GM23338 (cell line): ENCODE measurements around the gene RAP1GAP. TPM values are rescaled to one million over a fixed set of nuclear protein-coding genes. Genes with fewer than 3 reads are reported as not detected.
A peak's percentile ranks its signal among the peaks of the same experiment; 100 is the strongest.

Source experiments
- ATAC-seq: fragments of 200-7000 bp; cut with Tn5 transposase; 3 replicates; pipeline ENCODE4 v1.9.1; 2020
- DNase-seq: peaks from one replicate; pipeline ENCODE4 v3.0.0-alpha.2; 2015; ENCODE audit warnings: low spot score
- H2AFZ ChIP-seq: fragments of 200-600 bp; sonication (generic); 2 replicates; pipeline ENCODE4 v1.8.0; 2016; ENCODE audit warnings: antibody characterized with exemption, mild to moderate bottlenecking, moderate library complexity
- H3F3A ChIP-seq: fragments of 200-600 bp; sonication (generic); replicated peaks from 2 replicates; pipeline ENCODE4 v1.8.0; 2017; ENCODE audit warnings: antibody characterized with exemption, mixed run types, low read depth
- H3K27ac ChIP-seq: fragments of 200-600 bp; sonication (generic); 2 replicates; pipeline ENCODE4 v1.6.1; 2016; ENCODE audit warnings: low read depth
- H3K27me3 ChIP-seq: fragments of 200-600 bp; sonication (generic); 2 replicates; pipeline ENCODE4 v1.8.0; 2016; ENCODE audit warnings: mild to moderate bottlenecking, mixed run types, moderate library complexity; ENCODE audit not compliant: insufficient read depth
- H3K36me3 ChIP-seq: fragments of 200-600 bp; sonication (generic); 2 replicates; pipeline ENCODE4 v1.8.0; 2016; ENCODE audit warnings: mild to moderate bottlenecking; ENCODE audit not compliant: insufficient read depth
- H3K4me1 ChIP-seq: fragments of 200-600 bp; sonication (generic); 2 replicates; pipeline ENCODE4 v1.8.0; 2016; ENCODE audit warnings: mild to moderate bottlenecking, moderate library complexity; ENCODE audit not compliant: insufficient read depth
- H3K4me2 ChIP-seq: fragments of 200-600 bp; sonication (generic); 2 replicates; pipeline ENCODE4 v1.7.1; 2017; ENCODE audit warnings: mixed run types
- H3K4me3 ChIP-seq: fragments of 200-600 bp; sonication (generic); 2 replicates; pipeline ENCODE4 v1.6.1; 2016; ENCODE audit warnings: mixed run types
- H3K79me2 ChIP-seq: fragments of 200-600 bp; sonication (generic); replicated peaks from 2 replicates; pipeline ENCODE4 v1.8.0; 2017; ENCODE audit warnings: mild to moderate bottlenecking; ENCODE audit not compliant: insufficient read depth
- H3K9me2 ChIP-seq: fragments of 200-600 bp; sonication (generic); 2 replicates; pipeline ENCODE4 v1.8.0; 2017; ENCODE audit not compliant: insufficient read depth
- H4K20me1 ChIP-seq: fragments of 200-600 bp; sonication (generic); replicated peaks from 2 replicates; pipeline ENCODE4 v1.8.0; 2017; ENCODE audit warnings: mild to moderate bottlenecking; ENCODE audit not compliant: insufficient read depth
- H3K27ac Mint-ChIP-seq: 2 replicates; pipeline ENCODE4 v1.8.0; 2020; ENCODE audit warnings: inconsistent platforms, mild to moderate bottlenecking, moderate library complexity, mixed read lengths
- H3K27me3 Mint-ChIP-seq: 3 replicates; pipeline ENCODE4 v1.8.0; 2022; ENCODE audit warnings: low read depth, mild to moderate bottlenecking, moderate library complexity, mixed read lengths, inconsistent platforms; ENCODE audit not compliant: insufficient read depth, poor library complexity
- H3K36me3 Mint-ChIP-seq: 3 replicates; pipeline ENCODE4 v1.8.0; 2021; ENCODE audit warnings: low read depth, mild to moderate bottlenecking, inconsistent platforms, moderate library complexity, mixed read lengths
- H3K4me1 Mint-ChIP-seq: 3 replicates; pipeline ENCODE4 v1.8.0; 2020; ENCODE audit warnings: mild to moderate bottlenecking, inconsistent platforms, mixed read lengths
- H3K4me3 Mint-ChIP-seq: 3 replicates; pipeline ENCODE4 v1.8.0; 2021; ENCODE audit warnings: moderate library complexity, mild to moderate bottlenecking, inconsistent platforms, mixed read lengths
- H3K9me3 Mint-ChIP-seq: 3 replicates; pipeline ENCODE4 v1.8.0; 2020; ENCODE audit warnings: moderate library complexity, mild to moderate bottlenecking, inconsistent platforms, mixed read lengths
- CREB1 ChIP-seq: fragments of 250-450 bp; sonication (Bioruptor Pico); IDR thresholded peaks from 2 replicates; pipeline ENCODE4 v1.5.0; 2020; ENCODE audit warnings: low read depth, mild to moderate bottlenecking, moderate library complexity
- CTCF ChIP-seq, 2 experiments: fragments of 200-600 bp in 1 of 2; sonication (generic) in 1 of 2; conservative IDR thresholded peaks; 2 replicates each; pipeline versions ENCODE4 v1.5.1 to v1.6.1; 2016 to 2017; ENCODE audit warnings: antibody characterized with exemption in 2 of 2, low read depth in 2 of 2, mild to moderate bottlenecking in 2 of 2, moderate library complexity in 1 of 2
- ETS1 ChIP-seq: IDR thresholded peaks from 2 replicates; pipeline ENCODE4 v1.6.1; 2016; ENCODE audit warnings: antibody characterized with exemption
- EZH2 ChIP-seq: fragments of 200-600 bp; sonication (generic); IDR thresholded peaks from one replicate; pipeline ENCODE4 v1.8.0; 2017; ENCODE audit warnings: antibody characterized with exemption, mild to moderate bottlenecking, low read depth; ENCODE audit not compliant: unreplicated experiment
- EZH2phosphoT487 ChIP-seq: fragments of 200-600 bp; sonication (generic); IDR thresholded peaks from one replicate; pipeline ENCODE4 v1.8.1; 2018; ENCODE audit warnings: antibody characterized with exemption; ENCODE audit not compliant: unreplicated experiment
- JUNB ChIP-seq: IDR thresholded peaks from one replicate; pipeline ENCODE4 v1.6.1; 2016; ENCODE audit warnings: antibody characterized with exemption; ENCODE audit not compliant: unreplicated experiment
- NANOG ChIP-seq: IDR thresholded peaks from 2 replicates; pipeline ENCODE4 v1.6.1; 2016; ENCODE audit warnings: antibody characterized with exemption, borderline replicate concordance
- POLR2AphosphoS5 ChIP-seq: IDR thresholded peaks from 2 replicates; pipeline ENCODE4 v1.6.1; 2016; ENCODE audit warnings: antibody characterized with exemption, low read depth
- REST ChIP-seq: IDR thresholded peaks from one replicate; pipeline ENCODE4 v1.6.1; 2018; ENCODE audit warnings: antibody characterized with exemption; ENCODE audit not compliant: unreplicated experiment
- STAT1 ChIP-seq: IDR thresholded peaks from one replicate; pipeline ENCODE4 v1.6.1; 2016; ENCODE audit warnings: antibody characterized with exemption; ENCODE audit not compliant: unreplicated experiment
- ZNF114 ChIP-seq: fragments of 250-450 bp; sonication (Bioruptor Pico); IDR thresholded peaks from 2 replicates; pipeline ENCODE4 v1.5.0; 2020; ENCODE audit warnings: mild to moderate bottlenecking, moderate library complexity
- ZNF331 ChIP-seq: fragments of 250-450 bp; sonication (Bioruptor Pico); IDR thresholded peaks from 2 replicates; pipeline ENCODE4 v1.5.0; 2020; ENCODE audit warnings: low read depth, mild to moderate bottlenecking, moderate library complexity
- ZNF462 ChIP-seq: fragments of 250-450 bp; sonication (Bioruptor Pico); IDR thresholded peaks from 2 replicates; pipeline ENCODE4 v1.5.0; 2020; ENCODE audit warnings: mild to moderate bottlenecking, moderate library complexity
- polyA plus RNA-seq: library from polyadenylated mRNA; unstranded; fragments of >200 nt; fragmentation: Nextera tagmentation; extraction: Ambion mirVana; gene quantifications from 2 replicates; pipeline ENCODE4 v1.2.1, GENCODE V29; 2016
- total RNA-seq: library from RNA; depleted of rRNA; stranded (reverse); fragments of >200 nt; shearing (Covaris generic); gene quantifications from 2 replicates; pipeline ENCODE4 v1.2.3, GENCODE V29; 2014

The RAP1GAP gene
- total and polyA plus RNA-seq, 2 experiments from 2014 or later = 4.3 to 6.6 TPM

DNA sequence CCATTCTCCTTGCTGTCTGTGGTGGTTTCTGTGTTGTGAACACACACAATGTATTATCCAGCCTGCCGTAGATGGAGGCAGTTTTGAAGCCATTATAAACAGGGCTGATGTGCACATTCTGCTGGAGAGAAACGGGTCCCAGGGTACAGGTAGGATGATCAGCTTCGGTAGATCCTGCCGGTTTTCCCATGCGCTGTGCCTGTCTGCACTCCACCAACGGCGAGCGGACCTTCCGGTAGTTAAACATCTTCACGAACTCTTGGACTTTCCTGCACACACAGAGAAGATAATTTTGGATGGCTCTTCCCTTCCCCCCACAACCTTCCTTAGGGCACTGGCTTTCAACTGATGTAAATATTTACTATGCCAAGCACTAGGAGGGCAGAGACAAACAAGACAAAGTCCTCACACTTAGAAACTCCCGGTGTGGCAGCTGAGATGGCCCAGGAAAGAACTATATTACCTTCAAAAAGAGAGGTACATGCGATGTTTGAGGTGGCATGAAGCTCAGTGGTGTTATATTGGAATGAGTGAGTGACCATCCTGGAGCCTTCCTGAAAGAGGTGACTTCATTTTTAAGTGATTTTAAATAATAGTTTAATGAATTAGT lies 118.2 kb downstream of the RAP1GAP start:
- H3K9me3 Mint-ChIP-seq = no peaks in the 10 kb centered on the region
- Histone ChIP-seq H3K9me2 (no peaks in the 10 kb centered on the region), H3K4me3 (no peak overlapping the region), H3K4me2 (no peak overlapping the region), H3K27me3 (no peaks in the 10 kb centered on the region), H3K4me1 (peaks cover 24% of the 10 kb centered on the region), H3F3A (0 out of 2 replicates have a peak, but pooled peaks cover 11% of the 10 kb centered on the region), H3K36me3 (no peaks in the 10 kb centered on the region; the same call in 1 of the 2 replicates), H2AFZ (no peak overlapping the region), H3K27ac (peak overlapping the region; percentile 22; the same call in 1 of the 2 replicates), H4K20me1 (peaks cover 3% of the 10 kb centered on the region), H3K79me2 (peaks cover 4% of the 10 kb centered on the region; the same call in 1 of the 2 replicates)
- no peak for TF ChIP-seq REST
- TF ChIP-seq ETS1 = no peak
- TF ChIP-seq ZNF462 (CRISPR knock-in tag) = no peak
- TF ChIP-seq CREB1 (CRISPR knock-in tag) = no peak
- TF ChIP-seq ZNF114 (CRISPR knock-in tag) = no peak
- no peak for TF ChIP-seq JUNB
- no peak for TF ChIP-seq EZH2
- TF ChIP-seq NANOG = no peak
- TF ChIP-seq CTCF (conservative IDR thresholded peaks at IDR 0.05; ENCODE audit: low read depth in 2 of 2) = no peak
- TF ChIP-seq STAT1 = no peak
- TF ChIP-seq ZNF331 (CRISPR knock-in tag) = no peak
- TF ChIP-seq POLR2AphosphoS5 = no peak
- no peak for TF ChIP-seq EZH2phosphoT487
- H3K4me1 Mint-ChIP-seq = peaks cover 46% of the 10 kb centered on the region
- DNase-seq = no peak
- no peak overlapping the region for H3K27ac Mint-ChIP-seq
- ATAC-seq = no peak
- H3K36me3 Mint-ChIP-seq = peaks cover 8% of the 10 kb centered on the region
- H3K27me3 Mint-ChIP-seq = peaks cover 7% of the 10 kb centered on the region
- no peak overlapping the region; the same call in 2 of the 3 replicates for H3K4me3 Mint-ChIP-seq
